Endothelial cell of umbilical vein (primary cell): ENCODE measurements around the gene COMMD10. TPM values are rescaled to one million over a fixed set of nuclear protein-coding genes. Genes with fewer than 3 reads are reported as not detected.

Experiments
- BruUV-seq: library from RNA; stranded (reverse); fragments of 400-500 nt; replicated peaks from 2 replicates; lab custom pipeline; 2021; lab: Mats Ljungman, UMichigan
- CTCF ChIA-PET: fragments of 300-600, 350-600 bp; sonication (Branson Sonifier 250); formaldehyde crosslinking; loops from one replicate; lab custom pipeline; 2021; ENCODE audit warnings: antibody characterized with exemption, inconsistent platforms; lab: Charles Lee
- POLR2A ChIA-PET: fragments of 300-600, 350-600 bp; sonication (Branson Sonifier 250); formaldehyde crosslinking; loops from one replicate; lab custom pipeline; 2021; ENCODE audit warnings: antibody characterized with exemption, inconsistent platforms; lab: Charles Lee
- DNase-seq: peaks from one replicate; pipeline ENCODE4 v3.0.0-alpha.2; 2011; ENCODE audit warnings: low read depth, low spot score
- FAIRE-seq: peaks from 2 replicates; lab custom pipeline; 2011; peaks lifted over from hg19 to GRCh38; lab: Jason Lieb, UNC
- H2AFZ ChIP-seq: 2 replicates; pipeline ENCODE4 v1.6.0; 2012; ENCODE audit warnings: low read depth, low read length, control low read depth, inconsistent platforms
- H3K27ac ChIP-seq: 2 replicates; pipeline ENCODE4 v1.5.1; 2011; ENCODE audit warnings: low read depth, mild to moderate bottlenecking, control low read depth, low read length, moderate library complexity; ENCODE audit not compliant: insufficient read depth
- H3K27me3 ChIP-seq, 2 experiments: 2 replicates each; pipeline versions ENCODE4 v1.6.0 to v1.6.1; 2011; ENCODE audit warnings: low read length in 2 of 2, mixed read lengths in 1 of 2; ENCODE audit not compliant: control insufficient read depth in 2 of 2, insufficient read depth in 2 of 2
- H3K36me3 ChIP-seq, 2 experiments: 2 replicates in 1 of 2; 3 replicates in 1 of 2; pipeline ENCODE4 v1.5.1; 2011; ENCODE audit warnings: low read length in 2 of 2, mild to moderate bottlenecking in 1 of 2, moderate library complexity in 1 of 2; ENCODE audit not compliant: control insufficient read depth in 2 of 2, insufficient read depth in 2 of 2; ENCODE audit errors: extremely low read depth in 1 of 2
- H3K4me1 ChIP-seq: 3 replicates; pipeline ENCODE4 v1.5.1; 2011; ENCODE audit warnings: mild to moderate bottlenecking, low read length; ENCODE audit not compliant: control insufficient read depth, insufficient read depth; ENCODE audit errors: extremely low read depth
- H3K4me2 ChIP-seq: 2 replicates; pipeline ENCODE4 v1.6.1; 2011; ENCODE audit warnings: low read length, control low read depth, mixed read lengths; ENCODE audit not compliant: insufficient read depth
- H3K4me3 ChIP-seq, 3 experiments: fragments of 200-600 bp in 1 of 3; sonication (generic), shearing (Covaris generic) in 1 of 3; replicated peaks in 1 of 3; 2 replicates each; pipeline ENCODE4 v1.5.1; 2011 to 2016; ENCODE audit warnings: control low read depth in 3 of 3, low read length in 3 of 3, mild to moderate bottlenecking in 2 of 3, inconsistent platforms in 1 of 3, low read depth in 1 of 3, moderate library complexity in 1 of 3; ENCODE audit not compliant: insufficient read depth in 1 of 3
- H3K79me2 ChIP-seq: 2 replicates; pipeline ENCODE4 v1.6.0; 2012; ENCODE audit warnings: low read length, inconsistent platforms; ENCODE audit not compliant: control insufficient read depth, insufficient read depth
- H3K9ac ChIP-seq: replicated peaks from 2 replicates; pipeline ENCODE3; 2011; ENCODE audit warnings: low read length, control low read depth; ENCODE audit not compliant: insufficient read depth; ENCODE audit errors: extremely low read depth
- H3K9me1 ChIP-seq: replicated peaks from 3 replicates; pipeline ENCODE4 v1.6.0; 2011; ENCODE audit warnings: mild to moderate bottlenecking, low read length; ENCODE audit not compliant: control insufficient read depth, insufficient read depth; ENCODE audit errors: extremely low read depth
- H3K9me3 ChIP-seq: replicated peaks from 2 replicates; pipeline ENCODE4 v1.5.1; 2012; ENCODE audit warnings: low read length, inconsistent platforms; ENCODE audit not compliant: control insufficient read depth, insufficient read depth
- H4K20me1 ChIP-seq: replicated peaks from 2 replicates; pipeline ENCODE3; 2011; ENCODE audit warnings: mild to moderate bottlenecking, low read length; ENCODE audit not compliant: control insufficient read depth, insufficient read depth; ENCODE audit errors: extremely low read depth
- CTCF ChIP-seq, 2 donors: IDR thresholded peaks; 1 replicate in 1 of 2; 2 replicates in 1 of 2; pipeline ENCODE4 v1.5.1; 2011; ENCODE audit warnings: low read length in 2 of 2, mild to moderate bottlenecking in 2 of 2, moderate library complexity in 2 of 2, control low read depth in 1 of 2, inconsistent platforms in 1 of 2, low read depth in 1 of 2; ENCODE audit not compliant: insufficient read depth in 1 of 2; ENCODE audit errors: extremely low read depth in 1 of 2
- EZH2 ChIP-seq: IDR thresholded peaks from 2 replicates; pipeline ENCODE4 v1.6.1; 2012; ENCODE audit warnings: borderline replicate concordance, low read depth, mild to moderate bottlenecking, moderate library complexity, low read length, inconsistent platforms; ENCODE audit not compliant: severe bottlenecking
- FOS ChIP-seq: IDR thresholded peaks from 2 replicates; pipeline ENCODE4 v1.6.1; 2011; ENCODE audit warnings: mild to moderate bottlenecking, low read length, moderate library complexity, borderline replicate concordance; ENCODE audit not compliant: insufficient read depth
- GATA2 ChIP-seq: IDR thresholded peaks from 2 replicates; pipeline ENCODE4 v1.7.0; 2011; ENCODE audit warnings: low read depth, mild to moderate bottlenecking, moderate library complexity, mixed read lengths, low read length; ENCODE audit not compliant: insufficient read length, insufficient read depth
- JUN ChIP-seq: IDR thresholded peaks from 2 replicates; pipeline ENCODE4 v1.6.1; 2011; ENCODE audit warnings: borderline replicate concordance, low read depth; ENCODE audit not compliant: insufficient read length, insufficient read depth
- MAX ChIP-seq: IDR thresholded peaks from 2 replicates; pipeline ENCODE4 v1.6.1; 2011; ENCODE audit not compliant: insufficient read depth, insufficient read length
- MYC ChIP-seq: IDR thresholded peaks from one replicate; pipeline ENCODE4 v1.6.1; 2011; ENCODE audit warnings: mild to moderate bottlenecking, low read depth, low read length
- POLR2A ChIP-seq: IDR thresholded peaks from 2 replicates; pipeline ENCODE4 v1.6.1; 2012; ENCODE audit warnings: low read depth, mild to moderate bottlenecking, control low read depth, low read length
- POLR2AphosphoS5 ChIP-seq: IDR thresholded peaks from 2 replicates; pipeline ENCODE4 v1.6.1; 2012; ENCODE audit warnings: low read depth, mild to moderate bottlenecking, control low read depth, low read length, moderate library complexity; ENCODE audit not compliant: insufficient read depth
- dilution Hi-C: fragments of 300-500 bp; cut with MboI; formaldehyde crosslinking; loops from one replicate; pipeline ENCODE4 v1.15.0; 2019; ENCODE audit warnings: low sequenced_read_pairs; ENCODE audit not compliant: extremely low pct_ligation_motif_present
- intact Hi-C: fragments of 100-400 bp; cut with micrococcal nuclease; formaldehyde crosslinking; loops from one replicate; pipeline ENCODE4 v1.10.0; 2022
- polyA plus RNA-seq, 4 experiments: library from polyadenylated mRNA; depleted of rRNA in 3 of 4; stranded (reverse) in 3 of 4; unstranded in 1 of 4; fragments of >200 nt; gene quantifications; 2 replicates each; pipeline versions ENCODE4 v1.2.1 to v1.2.3, GENCODE V29; 2011 to 2012; ENCODE audit warnings: missing spikeins in 1 of 4
- total RNA-seq: library from RNA; stranded (reverse); gene quantifications from 2 replicates; pipeline ENCODE4 v1.2.3, GENCODE V29; 2021

COMMD10 gene
- total and polyA plus RNA-seq, 2 donors (not counting 3 experiments of a cell fraction or from before 2014, with no cell fraction given) = 12.5 to 27.0 TPM

DNA sequence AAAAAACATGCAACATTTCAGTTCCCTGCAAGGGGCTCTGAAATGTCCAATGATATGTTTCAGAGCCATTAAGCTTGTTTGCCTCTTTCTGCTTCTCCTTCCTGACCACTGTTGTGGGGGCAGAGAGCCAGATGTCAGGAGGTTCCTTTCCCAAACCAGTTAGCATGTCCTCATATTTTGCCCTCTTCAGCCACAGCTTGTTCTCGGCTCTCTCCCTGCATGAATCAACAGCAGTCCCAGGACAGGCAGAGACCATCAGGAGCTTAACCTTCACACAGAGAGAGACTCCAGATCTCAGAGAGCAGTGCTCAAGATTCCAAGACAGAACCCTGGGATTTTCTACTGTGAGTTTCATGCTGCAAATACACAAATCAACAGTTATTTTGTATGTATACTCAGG, 218.5 kb downstream of the COMMD10 start:
- POLR2A ChIA-PET = no interaction called here
- H3K4me3 ChIP-seq = no peak overlapping the region
- H4K20me1 ChIP-seq = no peaks in the 10 kb centered on the region
- no peaks in the 10 kb centered on the region for H3K9me1 ChIP-seq
- H3K36me3 ChIP-seq = peaks cover 2 to 4% of the 10 kb centered on the region in 2 experiments
- H3K9me3 ChIP-seq = no peaks in the 10 kb centered on the region
- H2AFZ ChIP-seq = no peak overlapping the region
- intact Hi-C loops (no loop called here), dilution Hi-C loops (no loop called here)
- FAIRE-seq (no peak), DNase-seq (no peak)
- H3K4me1 ChIP-seq = no peaks in the 10 kb centered on the region
- H3K79me2 ChIP-seq = no peaks in the 10 kb centered on the region
- no peak for TF ChIP-seq EZH2
- CTCF ChIA-PET = no interaction called here
- BruUV-seq = no TSS peak
- H3K4me2 ChIP-seq = no peak overlapping the region
- H3K9ac ChIP-seq = no peak overlapping the region
- H3K27me3 ChIP-seq = no peaks in the 10 kb centered on the region
- no peak overlapping the region for H3K27ac ChIP-seq

- H3K4me2 ChIP-seq = no peak overlapping the region
- FAIRE-seq = no peak
- H3K4me1 ChIP-seq = no peaks in the 10 kb centered on the region
- no peaks in the 10 kb centered on the region for H4K20me1 ChIP-seq
- H3K4me3 ChIP-seq = no peak overlapping the region
- peaks cover 2 to 4% of the 10 kb centered on the region in 2 experiments for H3K36me3 ChIP-seq
- no peak for DNase-seq
- no peak overlapping the region for H3K9ac ChIP-seq
- intact Hi-C loops = no loop called here
- BruUV-seq = no TSS peak
- no peaks in the 10 kb centered on the region for H3K79me2 ChIP-seq
- dilution Hi-C loops = no loop called here
- H3K9me3 ChIP-seq = no peaks in the 10 kb centered on the region
- no peak overlapping the region for H3K27ac ChIP-seq
- H3K27me3 ChIP-seq = no peaks in the 10 kb centered on the region
- TF ChIP-seq POLR2AphosphoS5 = no peak
- no peak for TF ChIP-seq FOS
- no peak for TF ChIP-seq MYC
- TF ChIP-seq POLR2A = no peak
- TF ChIP-seq MAX = no peak
- no peak for TF ChIP-seq JUN
- TF ChIP-seq CTCF (IDR thresholded peaks at IDR 0.05; ENCODE audit: extremely low read depth in 1 of 2, insufficient read depth in 1 of 2, low read depth in 1 of 2, low read length in 2 of 2) = no peak
- TF ChIP-seq EZH2 = no peak
- no peak for TF ChIP-seq GATA2
- no peak overlapping the region for H2AFZ ChIP-seq
- ChIA-PET CTCF (no interaction called here), POLR2A (no interaction called here)
- no peaks in the 10 kb centered on the region for H3K9me1 ChIP-seq
Observed at GRCh38 chr5:116303810-116304209, 219.0 kb downstream of the COMMD10 start.
